ENCODE results near the gene INPP5A.

The INPP5A gene

GRCh38 chr10:132536877-132537683 is 507 bp upstream of the INPP5A start:
- DNase-seq = peak; percentile 99

GRCh38 chr10:132538031-132538789 is 623 bp downstream of the INPP5A start:
- DNase-seq = no peak

GRCh38 chr10:132538790-132539421 is 1.3 kb downstream of the INPP5A start:
- no peak for DNase-seq

- no peak for DNase-seq
Measured at GRCh38 chr10:132539431-132539839, 1.8 kb downstream of the INPP5A start.

- DNase-seq = peak; percentile 27
Measured at GRCh38 chr10:132539894-132540293, 2.3 kb downstream of the INPP5A start.

GRCh38 chr10:132540456-132540855 is 2.9 kb downstream of the INPP5A start:
- peak; percentile 31 for DNase-seq

- DNase-seq = no peak
Measured at GRCh38 chr10:132541129-132541528, 3.5 kb downstream of the INPP5A start.

- DNase-seq = no peak
Measured at GRCh38 chr10:132541601-132542011, 4.0 kb downstream of the INPP5A start.

- DNase-seq = no peak
Measured at GRCh38 chr10:132542086-132542775, 4.6 kb downstream of the INPP5A start.

- DNase-seq = no peak
Measured at GRCh38 chr10:132542819-132543218, 5.2 kb downstream of the INPP5A start.

- no peak for DNase-seq
Measured at GRCh38 chr10:132543916-132544743, 6.5 kb downstream of the INPP5A start.

- peak; percentile 8 for DNase-seq
Measured at GRCh38 chr10:132544744-132545658, 7.4 kb downstream of the INPP5A start.

- no peak for DNase-seq
Measured at GRCh38 chr10:132545659-132546367, 8.2 kb downstream of the INPP5A start.

- peak; percentile 11 for DNase-seq
Measured at GRCh38 chr10:132546567-132547420, 9.2 kb downstream of the INPP5A start.

GRCh38 chr10:132547421-132547861 is 9.9 kb downstream of the INPP5A start:
- DNase-seq = no peak

- no peak for DNase-seq
Measured at GRCh38 chr10:132548106-132548823, 10.7 kb downstream of the INPP5A start.

GRCh38 chr10:132548869-132549268 is 11.3 kb downstream of the INPP5A start:
- no peak for DNase-seq

GRCh38 chr10:132549371-132549770 is 11.8 kb downstream of the INPP5A start:
- DNase-seq = no peak
